Measurements from ENCODE around the gene GALNT10.

GALNT10 gene

GRCh38 chr5:154222414-154222813 lies 31.9 kb downstream of the GALNT10 start:
- H3K27ac ChIP-seq (ENCODE audit: low read depth, low read length): no peak overlapping the region
- peaks cover 6% of the 10 kb centered on the region for H3K4me1 ChIP-seq (ENCODE audit: insufficient read depth, low read length)
- H3K36me3 ChIP-seq (ENCODE audit: insufficient read depth, low read length): no peaks in the 10 kb centered on the region
- no peak overlapping the region for H3K4me3 ChIP-seq (ENCODE audit: low read depth in 1 of 2, low read length in 2 of 2)
- H3K9me3 ChIP-seq (ENCODE audit: low read length): peaks cover 7% of the 10 kb centered on the region
- H3K9ac ChIP-seq (ENCODE audit: low read length): no peak overlapping the region
- H3K27me3 ChIP-seq (ENCODE audit: control insufficient read depth in 1 of 2, insufficient read depth in 2 of 2, low read length in 2 of 2): no peaks in the 10 kb centered on the region

- H3K27ac ChIP-seq (ENCODE audit: low read depth, low read length): no peak overlapping the region
- no peak overlapping the region for H3K9ac ChIP-seq (ENCODE audit: low read length)
These were observed 32.8 kb downstream of the GALNT10 start for GRCh38 chr5:154223320-154223719.

DNA sequence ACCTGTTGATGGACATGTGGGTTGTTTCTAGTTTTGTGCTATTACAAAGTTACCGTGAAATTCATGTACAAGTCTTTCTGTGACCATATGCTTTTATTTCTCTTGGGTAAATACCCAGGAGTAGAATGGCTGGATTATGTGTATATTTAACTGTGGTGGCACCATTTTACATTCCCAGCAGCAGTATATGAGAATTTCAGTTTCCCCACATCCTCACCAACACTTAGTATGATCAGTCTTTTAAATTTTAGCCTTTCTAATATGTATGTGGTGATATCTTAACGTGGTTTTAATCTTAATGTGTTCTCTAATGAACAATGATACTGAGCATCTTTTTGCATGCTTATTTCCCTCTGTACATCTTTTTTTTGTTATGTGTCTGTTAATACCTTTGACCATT lies 36.6 kb downstream of the GALNT10 start:
- Histone ChIP-seq H3K36me3 (ENCODE audit: insufficient read depth, low read length) (no peaks in the 10 kb centered on the region), H3K9me3 (ENCODE audit: low read length) (peaks cover 7% of the 10 kb centered on the region), H3K27me3 (ENCODE audit: control insufficient read depth in 1 of 2, insufficient read depth in 2 of 2, low read length in 2 of 2) (no peaks in the 10 kb centered on the region), H3K27ac (ENCODE audit: low read depth, low read length) (no peak overlapping the region), H3K9ac (ENCODE audit: low read length) (no peak overlapping the region), H3K4me3 (ENCODE audit: low read depth in 1 of 2, low read length in 2 of 2) (no peak overlapping the region), H3K4me1 (ENCODE audit: insufficient read depth, low read length) (no peaks in the 10 kb centered on the region)

More at GRCh38 chr5:154223320-154223719, 32.8 kb downstream of the GALNT10 start:
- no peak overlapping the region for H3K4me3 ChIP-seq (ENCODE audit: low read depth in 1 of 2, low read length in 2 of 2)
- H3K36me3 ChIP-seq (ENCODE audit: insufficient read depth, low read length): no peaks in the 10 kb centered on the region
- peaks cover 6% of the 10 kb centered on the region for H3K4me1 ChIP-seq (ENCODE audit: insufficient read depth, low read length)
- H3K27me3 ChIP-seq (ENCODE audit: control insufficient read depth in 1 of 2, insufficient read depth in 2 of 2, low read length in 2 of 2): no peaks in the 10 kb centered on the region
- peaks cover 7% of the 10 kb centered on the region for H3K9me3 ChIP-seq (ENCODE audit: low read length)

DNA sequence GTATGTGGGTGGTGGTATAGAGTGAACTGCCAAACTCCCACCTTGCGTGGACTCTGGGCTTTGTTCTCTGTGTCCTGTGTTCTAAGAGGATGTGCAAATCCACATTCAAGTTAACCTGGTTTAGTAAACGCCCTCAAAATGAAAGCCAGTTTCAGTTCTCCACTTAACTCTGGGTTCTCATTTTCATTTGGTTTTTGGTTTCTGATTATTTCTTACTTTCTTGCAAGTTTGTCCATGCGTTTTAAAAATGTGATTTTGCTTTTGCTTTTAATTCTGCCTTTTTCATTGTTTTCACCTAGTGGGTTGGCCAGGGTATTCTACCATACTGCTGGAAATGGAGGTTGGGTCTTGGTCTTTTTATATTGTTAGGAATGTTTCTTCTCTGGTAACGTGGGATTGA lies 38.2 kb downstream of the GALNT10 start:
- Histone ChIP-seq H3K27me3 (ENCODE audit: control insufficient read depth in 1 of 2, insufficient read depth in 2 of 2, low read length in 2 of 2) (no peaks in the 10 kb centered on the region), H3K9me3 (ENCODE audit: low read length) (peaks cover 7% of the 10 kb centered on the region), H3K4me1 (ENCODE audit: insufficient read depth, low read length) (no peaks in the 10 kb centered on the region), H3K27ac (ENCODE audit: low read depth, low read length) (no peak overlapping the region), H3K9ac (ENCODE audit: low read length) (no peak overlapping the region), H3K4me3 (ENCODE audit: low read depth in 1 of 2, low read length in 2 of 2) (no peak overlapping the region), H3K36me3 (ENCODE audit: insufficient read depth, low read length) (no peaks in the 10 kb centered on the region)

DNA sequence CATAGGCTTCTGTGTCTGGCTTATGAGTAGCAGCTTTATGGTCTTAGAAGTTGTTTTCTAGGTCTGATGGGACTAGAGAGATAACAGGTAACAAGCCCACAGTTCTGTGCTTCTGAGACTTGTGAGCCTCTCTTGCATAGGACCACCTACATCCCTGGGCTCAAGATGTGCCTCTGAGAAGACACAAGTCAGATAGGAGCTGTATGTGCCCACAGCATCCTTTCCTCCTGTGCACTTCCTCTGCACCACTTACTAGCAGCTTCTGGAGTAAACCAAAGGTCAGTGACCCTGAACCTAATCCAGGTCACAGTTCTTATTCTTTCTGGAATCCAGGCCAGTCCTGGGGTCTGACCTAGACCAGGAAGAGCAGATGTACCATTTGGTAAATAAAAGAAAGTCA lies 40.0 kb downstream of the GALNT10 start:
- H3K9me3 ChIP-seq (ENCODE audit: low read length): peaks cover 7% of the 10 kb centered on the region

DNA sequence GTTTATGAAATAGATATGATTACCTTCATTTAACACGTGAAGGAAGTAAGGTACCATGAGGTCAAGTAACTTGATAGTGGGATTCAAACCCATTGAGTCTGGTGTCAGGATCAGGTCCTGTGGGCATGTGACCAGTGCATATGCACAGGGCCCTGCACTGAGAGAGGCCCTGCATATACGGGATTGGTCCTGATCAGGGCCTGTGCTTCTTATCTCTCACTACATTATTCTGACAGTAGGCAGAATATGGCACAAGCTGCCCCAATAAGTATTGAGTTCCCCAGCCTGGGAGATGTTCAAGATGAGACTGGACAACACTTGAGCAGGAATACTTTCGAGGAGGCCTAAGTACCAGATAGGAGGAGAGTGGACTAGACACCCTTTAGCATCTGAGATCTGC lies 44.0 kb downstream of the GALNT10 start:
- Histone ChIP-seq H3K4me1 (ENCODE audit: insufficient read depth, low read length) (peaks cover 8% of the 10 kb centered on the region), H3K9me3 (ENCODE audit: low read length) (no peaks in the 10 kb centered on the region), H3K36me3 (ENCODE audit: insufficient read depth, low read length) (no peaks in the 10 kb centered on the region), H3K27ac (ENCODE audit: low read depth, low read length) (no peak overlapping the region), H3K27me3 (ENCODE audit: control insufficient read depth in 1 of 2, insufficient read depth in 2 of 2, low read length in 2 of 2) (no peaks in the 10 kb centered on the region), H3K9ac (ENCODE audit: low read length) (no peak overlapping the region), H3K4me3 (ENCODE audit: low read depth in 1 of 2, low read length in 2 of 2) (no peak overlapping the region)

More for the DNA sequence above, 40.0 kb downstream of the GALNT10 start:
- H3K4me3 ChIP-seq (ENCODE audit: low read depth in 1 of 2, low read length in 2 of 2): no peak overlapping the region
- no peaks in the 10 kb centered on the region for H3K36me3 ChIP-seq (ENCODE audit: insufficient read depth, low read length)
- H3K27ac ChIP-seq (ENCODE audit: low read depth, low read length): no peak overlapping the region
- H3K27me3 ChIP-seq (ENCODE audit: control insufficient read depth in 1 of 2, insufficient read depth in 2 of 2, low read length in 2 of 2): no peaks in the 10 kb centered on the region
- H3K9ac ChIP-seq (ENCODE audit: low read length): no peak overlapping the region
- no peaks in the 10 kb centered on the region for H3K4me1 ChIP-seq (ENCODE audit: insufficient read depth, low read length)

DNA sequence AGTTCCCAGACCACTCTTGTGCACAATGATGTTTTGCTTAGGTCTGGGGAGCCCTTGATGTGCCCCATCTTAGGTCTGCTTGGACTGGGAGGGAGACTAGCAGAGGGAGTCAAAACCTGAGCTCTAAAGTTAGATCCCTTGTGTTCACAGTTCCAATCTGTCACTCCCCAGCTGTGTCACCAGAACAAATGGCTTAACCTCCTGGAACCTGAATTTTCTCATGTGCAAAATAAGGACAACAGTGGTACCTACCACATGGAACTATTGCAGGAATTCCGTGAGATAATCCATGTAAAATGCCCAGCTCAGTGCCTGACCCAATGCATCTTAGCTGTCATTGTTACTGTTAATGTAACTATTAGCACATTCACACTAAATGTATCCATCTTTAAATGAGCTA lies 45.5 kb downstream of the GALNT10 start:
- H3K9ac ChIP-seq (ENCODE audit: low read length): no peak overlapping the region
- no peaks in the 10 kb centered on the region for H3K27me3 ChIP-seq (ENCODE audit: control insufficient read depth in 1 of 2, insufficient read depth in 2 of 2, low read length in 2 of 2)
- H3K4me3 ChIP-seq (ENCODE audit: low read depth in 1 of 2, low read length in 2 of 2): no peak overlapping the region
- H3K4me1 ChIP-seq (ENCODE audit: insufficient read depth, low read length): peaks cover 8% of the 10 kb centered on the region
- no peaks in the 10 kb centered on the region for H3K36me3 ChIP-seq (ENCODE audit: insufficient read depth, low read length)
- no peaks in the 10 kb centered on the region for H3K9me3 ChIP-seq (ENCODE audit: low read length)
- no peak overlapping the region for H3K27ac ChIP-seq (ENCODE audit: low read depth, low read length)

GRCh38 chr5:154236536-154237375 lies 46.2 kb downstream of the GALNT10 start:
- Histone ChIP-seq H3K27me3 (ENCODE audit: control insufficient read depth in 1 of 2, insufficient read depth in 2 of 2, low read length in 2 of 2) (no peaks in the 10 kb centered on the region), H3K4me3 (ENCODE audit: low read depth in 1 of 2, low read length in 2 of 2) (no peak overlapping the region), H3K4me1 (ENCODE audit: insufficient read depth, low read length) (peaks cover 8% of the 10 kb centered on the region), H3K9ac (ENCODE audit: low read length) (no peak overlapping the region), H3K36me3 (ENCODE audit: insufficient read depth, low read length) (no peaks in the 10 kb centered on the region), H3K27ac (ENCODE audit: low read depth, low read length) (no peak overlapping the region), H3K9me3 (ENCODE audit: low read length) (no peaks in the 10 kb centered on the region)

GRCh38 chr5:154237376-154237743 lies 46.8 kb downstream of the GALNT10 start:
- H3K27ac ChIP-seq (ENCODE audit: low read depth, low read length): no peak overlapping the region
- H3K4me3 ChIP-seq (ENCODE audit: low read depth in 1 of 2, low read length in 2 of 2): no peak overlapping the region
- H3K4me1 ChIP-seq (ENCODE audit: insufficient read depth, low read length): peaks cover 8% of the 10 kb centered on the region
- no peaks in the 10 kb centered on the region for H3K27me3 ChIP-seq (ENCODE audit: control insufficient read depth in 1 of 2, insufficient read depth in 2 of 2, low read length in 2 of 2)
- no peaks in the 10 kb centered on the region for H3K9me3 ChIP-seq (ENCODE audit: low read length)
- no peak overlapping the region for H3K9ac ChIP-seq (ENCODE audit: low read length)
- no peaks in the 10 kb centered on the region for H3K36me3 ChIP-seq (ENCODE audit: insufficient read depth, low read length)

- no peak overlapping the region for H3K27ac ChIP-seq (ENCODE audit: low read depth, low read length)
- H3K9ac ChIP-seq (ENCODE audit: low read length): no peak overlapping the region
- H3K36me3 ChIP-seq (ENCODE audit: insufficient read depth, low read length): no peaks in the 10 kb centered on the region
- peaks cover 8% of the 10 kb centered on the region for H3K4me1 ChIP-seq (ENCODE audit: insufficient read depth, low read length)
- no peak overlapping the region for H3K4me3 ChIP-seq (ENCODE audit: low read depth in 1 of 2, low read length in 2 of 2)
- H3K9me3 ChIP-seq (ENCODE audit: low read length): no peaks in the 10 kb centered on the region
- no peaks in the 10 kb centered on the region for H3K27me3 ChIP-seq (ENCODE audit: control insufficient read depth in 1 of 2, insufficient read depth in 2 of 2, low read length in 2 of 2)
These were observed 47.4 kb downstream of the GALNT10 start for GRCh38 chr5:154237946-154238345.

GRCh38 chr5:154238776-154239481 lies 48.4 kb downstream of the GALNT10 start:
- H3K4me1 ChIP-seq (ENCODE audit: insufficient read depth, low read length): peaks cover 8% of the 10 kb centered on the region
- H3K9me3 ChIP-seq (ENCODE audit: low read length): no peaks in the 10 kb centered on the region
- H3K27ac ChIP-seq (ENCODE audit: low read depth, low read length): no peak overlapping the region
- H3K4me3 ChIP-seq (ENCODE audit: low read depth in 1 of 2, low read length in 2 of 2): no peak overlapping the region
- no peaks in the 10 kb centered on the region for H3K27me3 ChIP-seq (ENCODE audit: control insufficient read depth in 1 of 2, insufficient read depth in 2 of 2, low read length in 2 of 2)
- no peak overlapping the region for H3K9ac ChIP-seq (ENCODE audit: low read length)
- H3K36me3 ChIP-seq (ENCODE audit: insufficient read depth, low read length): no peaks in the 10 kb centered on the region

Measured in muscle layer of colon (tissue), 2 donors.